ENCODE data around the gene GALNT14.

GRCh38 chr2:31131871-31132270 lies 6.4 kb downstream of the GALNT14 start:
- TF ChIP-seq EP300 (IDR thresholded peaks at IDR 0.05), result no peak
- no peak for TF ChIP-seq CTCF (IDR thresholded peaks at IDR 0.05)
- no peak for TF ChIP-seq POLR2A (IDR thresholded peaks at IDR 0.05)
- TF ChIP-seq POLR2AphosphoS5 (IDR thresholded peaks at IDR 0.05), result no peak

All from suprapubic skin (tissue), 4 donors.